WERI-Rb-1 (cell line): Measurements from ENCODE around the gene ECI1.

ENCODE experiments used
- DNase-seq: peaks from one replicate; pipeline ENCODE4 v3.0.0-alpha.2; 2020
- H3K27ac ChIP-seq: fragments of 250-450 bp; sonication (Bioruptor Pico); 2 replicates; pipeline ENCODE4 v1.5.1; 2020; ENCODE audit warnings: mild to moderate bottlenecking, moderate library complexity
- H3K27me3 ChIP-seq: fragments of 250-450 bp; sonication (Bioruptor Pico); 2 replicates; pipeline ENCODE4 v1.5.1; 2021; ENCODE audit warnings: mild to moderate bottlenecking, low read depth, moderate library complexity; ENCODE audit not compliant: insufficient read depth, severe bottlenecking
- H3K36me3 ChIP-seq: fragments of 250-450 bp; sonication (Bioruptor Pico); 2 replicates; pipeline ENCODE4 v1.5.1; 2020; ENCODE audit warnings: mild to moderate bottlenecking, moderate library complexity
- H3K4me3 ChIP-seq: 2 replicates; pipeline ENCODE4 v1.5.1; 2011; ENCODE audit warnings: low read depth, mild to moderate bottlenecking, control low read depth, low read length
- H3K9me3 ChIP-seq: fragments of 250-450 bp; sonication (Bioruptor Pico); 2 replicates; pipeline ENCODE4 v1.5.1; 2021; ENCODE audit warnings: mild to moderate bottlenecking, moderate library complexity; ENCODE audit not compliant: severe bottlenecking
- TF ChIP-seq, protein P1 (sequence below): IDR thresholded peaks from 2 replicates; pipeline ENCODE4 v1.5.1; 2011; ENCODE audit warnings: low read depth, mild to moderate bottlenecking, control low read depth, inconsistent platforms, low read length

Gene ECI1

DNA sequence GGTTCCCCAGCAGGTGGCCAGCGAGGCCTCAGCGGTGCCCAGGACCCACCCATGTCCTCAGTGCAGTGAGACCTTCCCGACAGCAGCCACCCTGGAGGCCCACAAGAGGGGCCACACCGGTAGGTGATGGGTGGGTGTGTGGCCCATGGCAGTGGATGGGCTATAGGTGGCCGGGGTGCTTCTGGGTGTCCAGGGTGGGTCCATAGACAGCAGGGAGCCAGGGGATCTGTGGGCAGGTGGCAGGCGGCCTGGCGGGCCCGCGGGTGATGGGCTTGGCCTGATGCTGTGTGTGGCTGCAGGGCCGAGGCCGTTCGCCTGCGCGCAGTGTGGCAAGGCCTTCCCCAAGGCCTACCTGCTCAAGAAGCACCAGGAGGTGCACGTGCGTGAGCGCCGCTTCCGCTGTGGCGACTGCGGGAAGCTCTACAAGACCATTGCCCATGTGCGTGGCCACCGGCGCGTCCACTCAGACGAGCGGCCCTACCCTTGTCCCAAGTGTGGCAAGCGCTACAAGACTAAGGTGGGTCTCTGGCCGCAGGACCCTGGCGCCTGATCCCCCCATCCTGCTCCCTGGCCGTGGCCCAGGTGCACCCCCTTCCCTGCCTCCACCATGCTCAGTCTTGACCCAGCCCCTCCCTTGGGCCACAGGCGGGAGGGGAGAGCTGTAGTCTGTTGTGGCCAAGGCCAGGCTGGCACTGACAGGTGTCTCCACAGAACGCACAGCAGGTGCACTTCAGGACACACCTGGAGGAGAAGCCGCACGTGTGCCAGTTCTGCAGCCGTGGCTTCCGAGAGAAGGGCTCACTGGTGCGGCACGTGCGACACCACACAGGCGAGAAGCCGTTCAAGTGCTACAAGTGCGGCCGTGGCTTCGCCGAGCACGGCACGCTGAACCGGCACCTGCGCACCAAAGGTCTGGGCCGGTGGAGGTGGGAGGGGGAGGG lies 17.2 kb downstream of the ECI1 start:
- H3K4me3 ChIP-seq, result no peak overlapping the region
- H3K27me3 ChIP-seq, result no peaks in the 10 kb centered on the region
- H3K27ac ChIP-seq, result peak overlapping the region; percentile 31; the same call in 1 of the 2 replicates
- TF ChIP-seq, protein P1, sequence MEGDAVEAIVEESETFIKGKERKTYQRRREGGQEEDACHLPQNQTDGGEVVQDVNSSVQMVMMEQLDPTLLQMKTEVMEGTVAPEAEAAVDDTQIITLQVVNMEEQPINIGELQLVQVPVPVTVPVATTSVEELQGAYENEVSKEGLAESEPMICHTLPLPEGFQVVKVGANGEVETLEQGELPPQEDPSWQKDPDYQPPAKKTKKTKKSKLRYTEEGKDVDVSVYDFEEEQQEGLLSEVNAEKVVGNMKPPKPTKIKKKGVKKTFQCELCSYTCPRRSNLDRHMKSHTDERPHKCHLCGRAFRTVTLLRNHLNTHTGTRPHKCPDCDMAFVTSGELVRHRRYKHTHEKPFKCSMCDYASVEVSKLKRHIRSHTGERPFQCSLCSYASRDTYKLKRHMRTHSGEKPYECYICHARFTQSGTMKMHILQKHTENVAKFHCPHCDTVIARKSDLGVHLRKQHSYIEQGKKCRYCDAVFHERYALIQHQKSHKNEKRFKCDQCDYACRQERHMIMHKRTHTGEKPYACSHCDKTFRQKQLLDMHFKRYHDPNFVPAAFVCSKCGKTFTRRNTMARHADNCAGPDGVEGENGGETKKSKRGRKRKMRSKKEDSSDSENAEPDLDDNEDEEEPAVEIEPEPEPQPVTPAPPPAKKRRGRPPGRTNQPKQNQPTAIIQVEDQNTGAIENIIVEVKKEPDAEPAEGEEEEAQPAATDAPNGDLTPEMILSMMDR, result no peak
- H3K36me3 ChIP-seq, result peaks cover 93% of the 10 kb centered on the region
- DNase-seq, result no peak
- H3K9me3 ChIP-seq, result no peaks in the 10 kb centered on the region

- TF ChIP-seq, protein P1, result no peak
- no peaks in the 10 kb centered on the region for H3K9me3 ChIP-seq
- H3K27me3 ChIP-seq, result no peaks in the 10 kb centered on the region
- no peak overlapping the region for H3K4me3 ChIP-seq
- peaks cover 95% of the 10 kb centered on the region for H3K36me3 ChIP-seq
- H3K27ac ChIP-seq, result peak overlapping the region; percentile 31; the same call in 1 of the 2 replicates
- DNase-seq, result no peak
Measured at GRCh38 chr16:2233046-2233775, 18.2 kb downstream of the ECI1 start.

GRCh38 chr16:2232094-2232990 lies 19.0 kb downstream of the ECI1 start:
- no peak overlapping the region for H3K4me3 ChIP-seq
- no peaks in the 10 kb centered on the region for H3K27me3 ChIP-seq
- no peaks in the 10 kb centered on the region for H3K9me3 ChIP-seq
- DNase-seq, result no peak
- H3K27ac ChIP-seq, result no peak overlapping the region; the same call in 1 of the 2 replicates
- H3K36me3 ChIP-seq, result peaks cover 92% of the 10 kb centered on the region
- TF ChIP-seq, protein P1, result no peak

GRCh38 chr16:2231016-2231931 lies 20.1 kb downstream of the ECI1 start:
- no peaks in the 10 kb centered on the region for H3K27me3 ChIP-seq
- no peaks in the 10 kb centered on the region for H3K9me3 ChIP-seq
- 0 out of 2 replicates have a peak overlapping the region, but pooled peaks have one; percentile 0 for H3K27ac ChIP-seq
- peaks cover 94% of the 10 kb centered on the region for H3K36me3 ChIP-seq
- DNase-seq, result no peak
- H3K4me3 ChIP-seq, result no peak overlapping the region
- TF ChIP-seq, protein P1, result no peak
